HFFc6 (cell line): ENCODE results near the gene SLC38A1. TPM values are rescaled to one million over a fixed set of nuclear protein-coding genes. Genes with fewer than 3 reads are reported as not detected.

Experiments
- DNase-seq: peaks from one replicate; pipeline ENCODE4 v3.0.0-alpha.2; 2018
- H3K27ac Mint-ChIP-seq: 2 replicates; pipeline ENCODE4 v1.8.0; 2020; ENCODE audit warnings: mild to moderate bottlenecking, mixed read lengths
- H3K27me3 Mint-ChIP-seq: 2 replicates; pipeline ENCODE4 v1.8.0; 2021; ENCODE audit warnings: mild to moderate bottlenecking, moderate library complexity, mixed read lengths; ENCODE audit not compliant: insufficient read depth
- H3K36me3 Mint-ChIP-seq: 2 replicates; pipeline ENCODE4 v1.8.0; 2021; ENCODE audit warnings: low read depth, mixed read lengths
- H3K4me1 Mint-ChIP-seq: 2 replicates; pipeline ENCODE4 v1.8.0; 2020; ENCODE audit warnings: low read depth, mixed read lengths
- H3K4me3 Mint-ChIP-seq: 2 replicates; pipeline ENCODE4 v1.8.0; 2020; ENCODE audit warnings: mild to moderate bottlenecking, moderate library complexity, mixed read lengths
- H3K9me3 Mint-ChIP-seq: 2 replicates; pipeline ENCODE4 v1.8.0; 2020; ENCODE audit warnings: mild to moderate bottlenecking, mixed read lengths
- total RNA-seq, 6 experiments: library from RNA; stranded (reverse); fragmentation: NEBNext Ultra II Directional; extraction: Animal tissue kit (Norgen Biotek cat#: 25700); gene quantifications; 2 replicates in 1 of 6; 3 replicates in 5 of 6; pipeline ENCODE4 v1.2.3, GENCODE V29; 2021
- TF ChIP-seq, protein P1 (sequence below): fragments of 200-600 bp; sonication (generic); IDR thresholded peaks from 2 replicates; pipeline ENCODE4 v1.5.0; 2021; ENCODE audit warnings: antibody characterized with exemption, mild to moderate bottlenecking

Gene SLC38A1
- total RNA-seq, 6 experiments from 2014 or later: 78.2 to 98.5 (median 88.6) TPM

DNA sequence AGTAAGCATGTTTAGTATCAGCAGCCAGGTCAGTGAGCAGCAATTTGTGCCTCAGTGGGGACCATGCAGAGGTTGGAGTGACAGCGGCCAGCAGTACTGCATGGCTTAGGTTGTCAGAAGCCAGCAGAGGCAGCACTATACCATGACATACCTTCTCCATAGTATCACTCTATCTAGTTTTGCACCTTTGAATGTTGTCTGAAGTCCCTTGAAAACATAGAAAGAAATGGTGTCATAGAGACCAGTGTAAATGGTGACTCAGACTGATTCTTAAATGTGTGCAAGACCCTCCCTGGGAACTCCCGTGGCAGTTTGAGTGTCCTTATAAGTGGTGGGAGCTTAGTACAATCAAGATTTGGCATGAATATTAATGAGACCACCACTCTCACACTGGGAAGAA is 124.4 kb downstream of the SLC38A1 start:
- DNase-seq: no peak
- H3K4me3 Mint-ChIP-seq: no peak overlapping the region
- no peaks in the 10 kb centered on the region; the same call in 1 of the 2 replicates for H3K27me3 Mint-ChIP-seq
- 0 out of 2 replicates have a peak, but pooled peaks cover 7% of the 10 kb centered on the region for H3K4me1 Mint-ChIP-seq
- H3K36me3 Mint-ChIP-seq: no peaks in the 10 kb centered on the region
- no peak overlapping the region for H3K27ac Mint-ChIP-seq
- no peaks in the 10 kb centered on the region for H3K9me3 Mint-ChIP-seq
- TF ChIP-seq, protein P1, sequence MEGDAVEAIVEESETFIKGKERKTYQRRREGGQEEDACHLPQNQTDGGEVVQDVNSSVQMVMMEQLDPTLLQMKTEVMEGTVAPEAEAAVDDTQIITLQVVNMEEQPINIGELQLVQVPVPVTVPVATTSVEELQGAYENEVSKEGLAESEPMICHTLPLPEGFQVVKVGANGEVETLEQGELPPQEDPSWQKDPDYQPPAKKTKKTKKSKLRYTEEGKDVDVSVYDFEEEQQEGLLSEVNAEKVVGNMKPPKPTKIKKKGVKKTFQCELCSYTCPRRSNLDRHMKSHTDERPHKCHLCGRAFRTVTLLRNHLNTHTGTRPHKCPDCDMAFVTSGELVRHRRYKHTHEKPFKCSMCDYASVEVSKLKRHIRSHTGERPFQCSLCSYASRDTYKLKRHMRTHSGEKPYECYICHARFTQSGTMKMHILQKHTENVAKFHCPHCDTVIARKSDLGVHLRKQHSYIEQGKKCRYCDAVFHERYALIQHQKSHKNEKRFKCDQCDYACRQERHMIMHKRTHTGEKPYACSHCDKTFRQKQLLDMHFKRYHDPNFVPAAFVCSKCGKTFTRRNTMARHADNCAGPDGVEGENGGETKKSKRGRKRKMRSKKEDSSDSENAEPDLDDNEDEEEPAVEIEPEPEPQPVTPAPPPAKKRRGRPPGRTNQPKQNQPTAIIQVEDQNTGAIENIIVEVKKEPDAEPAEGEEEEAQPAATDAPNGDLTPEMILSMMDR: no peak

DNA sequence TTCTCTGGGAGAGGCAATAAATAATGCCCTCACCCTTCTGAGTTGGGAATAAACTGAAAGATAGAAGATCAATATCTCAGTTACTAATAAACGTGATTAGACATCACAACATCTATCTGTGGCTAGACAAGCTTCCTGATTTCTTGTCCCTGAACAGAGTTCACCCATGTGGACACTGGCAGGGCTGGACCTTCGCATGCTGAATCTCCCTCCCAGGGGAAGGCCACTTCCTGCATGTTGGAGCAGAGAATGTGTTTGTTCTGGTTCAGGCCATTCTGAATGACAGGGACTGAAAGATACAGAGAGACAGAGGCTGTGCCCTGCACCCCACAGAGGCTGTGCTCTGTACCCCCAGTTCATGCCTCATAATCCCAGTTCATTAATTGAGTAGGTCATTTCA is 132.6 kb downstream of the SLC38A1 start:
- Mint-ChIP-seq H3K4me3 (no peak overlapping the region), H3K4me1 (0 out of 2 replicates have a peak, but pooled peaks cover 6% of the 10 kb centered on the region), H3K27ac (no peak overlapping the region), H3K36me3 (no peaks in the 10 kb centered on the region), H3K27me3 (peaks cover 2% of the 10 kb centered on the region), H3K9me3 (no peaks in the 10 kb centered on the region)
- DNase-seq: no peak
- TF ChIP-seq, protein P1: no peak

DNA sequence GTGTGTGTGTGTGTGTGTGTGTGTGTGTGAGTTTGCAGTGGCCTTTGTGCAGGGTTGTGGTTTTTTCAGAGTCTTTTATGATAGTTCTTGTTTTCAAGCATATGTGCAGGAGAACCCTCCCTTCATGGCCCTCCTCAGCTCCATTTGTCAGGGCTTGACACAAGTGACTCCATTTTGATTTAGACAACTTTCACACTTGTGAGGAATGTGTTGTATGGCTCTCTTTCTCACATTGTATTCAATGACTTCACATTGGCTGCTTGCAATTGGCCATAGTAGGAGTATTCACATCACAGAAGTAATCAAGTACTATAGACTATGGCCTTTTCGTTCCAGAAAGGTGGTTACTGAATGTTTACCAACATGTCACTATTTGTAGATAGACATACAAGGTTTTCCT is 133.1 kb downstream of the SLC38A1 start:
- H3K27ac Mint-ChIP-seq: no peak overlapping the region
- H3K36me3 Mint-ChIP-seq: no peaks in the 10 kb centered on the region
- TF ChIP-seq, protein P1: no peak
- H3K4me1 Mint-ChIP-seq: 0 out of 2 replicates have a peak, but pooled peaks cover 6% of the 10 kb centered on the region
- DNase-seq: no peak
- no peaks in the 10 kb centered on the region for H3K9me3 Mint-ChIP-seq
- H3K27me3 Mint-ChIP-seq: peaks cover 2% of the 10 kb centered on the region
- no peak overlapping the region for H3K4me3 Mint-ChIP-seq

DNA sequence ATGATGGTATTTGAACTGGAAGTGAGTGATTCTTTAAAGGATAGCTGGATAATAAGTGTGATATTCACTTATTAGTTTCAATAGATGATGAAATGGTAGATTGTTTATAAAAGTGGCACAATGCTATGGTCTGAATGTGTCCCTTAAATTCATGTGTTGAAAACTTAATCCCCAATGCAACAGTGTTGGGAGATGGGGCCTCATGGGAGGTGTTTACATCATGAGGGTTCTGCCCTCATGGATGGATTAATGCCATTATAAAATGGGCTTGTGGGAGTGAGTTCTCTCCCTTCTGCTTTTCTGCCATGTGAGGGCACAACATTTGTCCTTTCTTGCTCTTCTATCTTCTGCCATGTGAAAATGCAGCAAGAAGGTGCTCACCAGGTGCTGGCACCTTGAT is 134.0 kb downstream of the SLC38A1 start:
- Mint-ChIP-seq H3K9me3 (no peaks in the 10 kb centered on the region), H3K27me3 (peaks cover 2% of the 10 kb centered on the region), H3K4me1 (0 out of 2 replicates have a peak, but pooled peaks cover 6% of the 10 kb centered on the region), H3K36me3 (no peaks in the 10 kb centered on the region), H3K27ac (no peak overlapping the region), H3K4me3 (no peak overlapping the region)
- TF ChIP-seq, protein P1: no peak
- no peak for DNase-seq

DNA sequence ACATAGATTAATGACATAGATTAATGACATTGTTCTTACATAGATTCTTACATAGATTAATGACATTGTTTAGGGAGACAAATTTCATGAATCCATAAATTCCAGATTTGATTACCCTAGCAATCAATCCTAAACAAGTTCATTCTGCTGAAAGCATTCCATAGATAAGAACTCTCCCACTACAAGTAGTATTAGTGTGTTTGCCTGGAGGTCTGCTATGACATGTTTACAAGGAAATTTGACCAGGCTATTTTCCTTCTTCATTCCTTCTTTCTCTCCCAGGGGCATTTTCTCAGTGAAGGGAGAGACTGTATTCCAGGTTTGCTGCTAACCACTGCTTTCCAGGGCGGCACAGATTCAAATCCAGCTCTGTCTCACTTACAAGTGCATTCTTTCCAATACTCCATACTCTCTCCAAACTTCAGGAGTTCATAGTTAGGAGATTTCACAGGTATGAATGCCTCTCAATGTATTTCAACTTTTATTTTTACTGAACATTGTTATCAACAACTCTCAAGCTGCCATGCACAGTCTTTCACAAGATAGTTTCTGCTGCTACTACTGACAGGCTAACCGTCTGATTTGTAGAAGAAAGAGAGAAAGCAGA is 134.5 kb downstream of the SLC38A1 start:
- TF ChIP-seq, protein P1: no peak
- Mint-ChIP-seq H3K27me3 (peaks cover 2% of the 10 kb centered on the region; the same call in 1 of the 2 replicates), H3K36me3 (no peaks in the 10 kb centered on the region), H3K27ac (no peak overlapping the region), H3K4me1 (0 out of 2 replicates have a peak, but pooled peaks cover 6% of the 10 kb centered on the region), H3K9me3 (no peaks in the 10 kb centered on the region), H3K4me3 (no peak overlapping the region)
- DNase-seq: no peak
